Body of pancreas (tissue), 4 donors: ENCODE data around the gene SNX25.

ENCODE experiments used
- POLR2A ChIP-seq, 3 donors: fragments of 450-650 bp; IDR thresholded peaks; one replicate each; pipeline ENCODE4 v1.6.1; 2016; ENCODE audit warnings: antibody characterized with exemption in 3 of 3, mild to moderate bottlenecking in 2 of 3
- TF ChIP-seq, protein P1 (sequence below), 7 experiments: fragments of 450-650 bp in 4 of 7; fragments of 200-600 bp in 3 of 7; sonication (generic) in 3 of 7; IDR thresholded peaks; one replicate each; pipeline ENCODE4 v1.5.1; 2016 to 2019; ENCODE audit warnings: antibody characterized with exemption in 7 of 7

DNA sequence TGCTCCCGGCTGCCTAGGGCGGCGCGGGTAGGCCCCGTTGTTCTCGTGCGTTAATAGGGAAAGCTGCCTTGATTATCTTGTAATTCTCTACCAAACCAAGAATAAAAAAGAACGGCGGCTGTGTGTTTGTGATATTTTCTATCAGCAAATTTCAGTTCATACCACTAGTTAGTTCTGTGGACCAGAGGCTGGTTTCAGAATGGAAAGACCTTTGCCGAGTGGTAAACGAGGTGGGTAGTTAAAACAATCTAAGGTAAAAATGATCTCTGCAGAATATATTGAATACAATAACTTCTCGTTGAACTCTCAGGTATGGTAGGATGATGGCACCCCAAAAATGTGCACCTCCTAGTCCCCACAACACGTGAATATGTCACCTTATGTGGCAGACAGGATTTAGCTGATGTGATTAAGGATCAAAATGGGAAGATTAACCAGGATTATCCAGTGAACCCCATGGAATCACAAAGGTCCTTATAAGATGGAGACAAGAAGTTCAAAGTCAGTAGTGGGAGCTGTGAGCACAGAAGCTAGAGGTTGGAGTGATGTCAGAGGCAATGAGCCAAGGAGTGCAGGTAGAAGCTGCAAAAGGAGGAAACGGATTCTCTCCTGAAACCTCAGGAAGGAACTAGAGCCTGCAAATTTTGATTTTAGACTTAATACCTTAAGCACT, 5.0 kb upstream of the SNX25 start:
- no peak for TF ChIP-seq POLR2A (IDR thresholded peaks at IDR 0.05)
- TF ChIP-seq, protein P1, sequence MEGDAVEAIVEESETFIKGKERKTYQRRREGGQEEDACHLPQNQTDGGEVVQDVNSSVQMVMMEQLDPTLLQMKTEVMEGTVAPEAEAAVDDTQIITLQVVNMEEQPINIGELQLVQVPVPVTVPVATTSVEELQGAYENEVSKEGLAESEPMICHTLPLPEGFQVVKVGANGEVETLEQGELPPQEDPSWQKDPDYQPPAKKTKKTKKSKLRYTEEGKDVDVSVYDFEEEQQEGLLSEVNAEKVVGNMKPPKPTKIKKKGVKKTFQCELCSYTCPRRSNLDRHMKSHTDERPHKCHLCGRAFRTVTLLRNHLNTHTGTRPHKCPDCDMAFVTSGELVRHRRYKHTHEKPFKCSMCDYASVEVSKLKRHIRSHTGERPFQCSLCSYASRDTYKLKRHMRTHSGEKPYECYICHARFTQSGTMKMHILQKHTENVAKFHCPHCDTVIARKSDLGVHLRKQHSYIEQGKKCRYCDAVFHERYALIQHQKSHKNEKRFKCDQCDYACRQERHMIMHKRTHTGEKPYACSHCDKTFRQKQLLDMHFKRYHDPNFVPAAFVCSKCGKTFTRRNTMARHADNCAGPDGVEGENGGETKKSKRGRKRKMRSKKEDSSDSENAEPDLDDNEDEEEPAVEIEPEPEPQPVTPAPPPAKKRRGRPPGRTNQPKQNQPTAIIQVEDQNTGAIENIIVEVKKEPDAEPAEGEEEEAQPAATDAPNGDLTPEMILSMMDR (IDR thresholded peaks at IDR 0.05) = no peak
